IMR-90 (cell line): ENCODE data around the gene TINCR. TPM values are rescaled to one million over a fixed set of nuclear protein-coding genes. Genes with fewer than 3 reads are reported as not detected.

Source experiments
- ATAC-seq: fragments of 200-7000 bp; cut with Tn5 transposase; 2 replicates; pipeline ENCODE4 v1.9.1; 2020; ENCODE audit warnings: low read depth, mild to moderate bottlenecking, moderate library complexity
- BruUV-seq: library from RNA; stranded (reverse); fragments of 400-500 nt; replicated peaks from 2 replicates; lab custom pipeline; 2021; lab: Mats Ljungman, UMichigan
- CTCF ChIA-PET: fragments of 300-600 bp; formaldehyde crosslinking; extraction: SDS; loops from one replicate; lab custom pipeline; 2021; ENCODE audit warnings: antibody characterized with exemption; lab: Yijun Ruan, JAX
- POLR2A ChIA-PET: fragments of 300-600 bp; sonication (Branson Sonifier 250); formaldehyde crosslinking; loops from one replicate; lab custom pipeline; 2022; ENCODE audit warnings: antibody characterized with exemption; ENCODE audit not compliant: unreplicated experiment; lab: Charles Lee
- DNase-seq: peaks from one replicate; pipeline ENCODE4 v3.0.0; 2013
- H2AFZ ChIP-seq: replicated peaks from 2 replicates; pipeline ENCODE3; 2013; ENCODE audit warnings: low read length, mild to moderate bottlenecking; ENCODE audit not compliant: poor library complexity
- H2AK5ac ChIP-seq: 2 replicates; pipeline ENCODE4 v1.6.1; 2013; ENCODE audit warnings: low read depth, low read length, inconsistent platforms
- H2AK9ac ChIP-seq: replicated peaks from 2 replicates; pipeline ENCODE3; 2013; ENCODE audit warnings: mild to moderate bottlenecking, low read depth, low read length, moderate library complexity; ENCODE audit not compliant: poor library complexity
- H2BK120ac ChIP-seq: 2 replicates; pipeline ENCODE4 v1.6.1; 2013; ENCODE audit warnings: low read depth, low read length, inconsistent platforms
- H2BK15ac ChIP-seq: 3 replicates; pipeline ENCODE4 v1.6.1; 2013; ENCODE audit warnings: low read depth, low read length, inconsistent platforms
- H2BK20ac ChIP-seq: 2 replicates; pipeline ENCODE4 v1.6.1; 2013; ENCODE audit warnings: low read depth, mild to moderate bottlenecking, inconsistent platforms, low read length, moderate library complexity
- H2BK5ac ChIP-seq: 2 replicates; pipeline ENCODE4 v1.6.1; 2013; ENCODE audit warnings: mild to moderate bottlenecking, low read depth, low read length, inconsistent platforms; ENCODE audit not compliant: poor library complexity, severe bottlenecking
- H3K14ac ChIP-seq: replicated peaks from 2 replicates; pipeline ENCODE4 v1.6.1; 2013; ENCODE audit warnings: low read depth, low read length, inconsistent platforms
- H3K18ac ChIP-seq: 2 replicates; pipeline ENCODE4 v1.6.1; 2013; ENCODE audit warnings: low read depth, low read length, control low read depth
- H3K23ac ChIP-seq: 2 replicates; pipeline ENCODE4 v1.6.1; 2013; ENCODE audit warnings: low read depth, low read length, inconsistent platforms
- H3K27ac ChIP-seq: 2 replicates; pipeline ENCODE4 v1.5.1; 2013; ENCODE audit warnings: mild to moderate bottlenecking, control low read depth, low read length; ENCODE audit not compliant: insufficient read depth
- H3K27me3 ChIP-seq: 2 replicates; pipeline ENCODE4 v1.6.1; 2013; ENCODE audit warnings: low read length; ENCODE audit not compliant: control insufficient read depth, insufficient read depth
- H3K36me3 ChIP-seq: 2 replicates; pipeline ENCODE4 v1.6.1; 2013; ENCODE audit warnings: low read length, mixed read lengths; ENCODE audit not compliant: control insufficient read depth, insufficient read depth
- H3K4ac ChIP-seq: 2 replicates; pipeline ENCODE4 v1.6.1; 2013; ENCODE audit warnings: low read depth, low read length, inconsistent platforms
- H3K4me1 ChIP-seq: 2 replicates; pipeline ENCODE4 v1.6.1; 2013; ENCODE audit warnings: low read length, mixed read lengths; ENCODE audit not compliant: control insufficient read depth, insufficient read depth
- H3K4me2 ChIP-seq: 2 replicates; pipeline ENCODE4 v1.6.1; 2013; ENCODE audit warnings: low read depth, mild to moderate bottlenecking, control low read depth, low read length, moderate library complexity
- H3K4me3 ChIP-seq: 2 replicates; pipeline ENCODE4 v1.5.1; 2013; ENCODE audit warnings: low read depth, mild to moderate bottlenecking, control low read depth, low read length, moderate library complexity; ENCODE audit not compliant: insufficient read depth
- H3K56ac ChIP-seq: 2 replicates; pipeline ENCODE4 v1.6.1; 2013; ENCODE audit warnings: low read length, inconsistent platforms; ENCODE audit not compliant: insufficient read depth; ENCODE audit errors: extremely low read depth
- H3K79me1 ChIP-seq, 2 experiments: 2 replicates each; pipeline ENCODE4 v1.6.1; 2013; ENCODE audit warnings: low read length in 2 of 2, inconsistent platforms in 1 of 2, low read depth in 1 of 2
- H3K9ac ChIP-seq: 2 replicates; pipeline ENCODE4 v1.6.1; 2013; ENCODE audit warnings: low read depth, low read length, control low read depth
- H3K9me1 ChIP-seq: 2 replicates; pipeline ENCODE4 v1.6.1; 2013; ENCODE audit warnings: low read length, inconsistent platforms; ENCODE audit not compliant: insufficient read depth
- H3K9me3 ChIP-seq: 2 replicates; pipeline ENCODE4 v1.6.1; 2013; ENCODE audit warnings: low read length; ENCODE audit not compliant: control insufficient read depth, insufficient read depth
- H4K20me1 ChIP-seq: 2 replicates; pipeline ENCODE4 v1.6.1; 2013; ENCODE audit warnings: low read length, inconsistent platforms; ENCODE audit not compliant: insufficient read depth
- H4K5ac ChIP-seq: 2 replicates; pipeline ENCODE4 v1.6.1; 2013; ENCODE audit warnings: mild to moderate bottlenecking, low read depth, low read length, control low read depth
- H4K8ac ChIP-seq, 2 experiments: 2 replicates each; pipeline ENCODE4 v1.6.1; 2013; ENCODE audit warnings: low read depth in 2 of 2, low read length in 2 of 2, control low read depth in 1 of 2, inconsistent platforms in 1 of 2
- H4K91ac ChIP-seq: 2 replicates; pipeline ENCODE4 v1.6.1; 2013; ENCODE audit warnings: low read depth, low read length, inconsistent platforms; ENCODE audit not compliant: insufficient read depth
- CTCF ChIP-seq: conservative IDR thresholded peaks from 2 replicates; pipeline ENCODE4 v1.5.1; 2012; ENCODE audit warnings: mild to moderate bottlenecking, low read depth, low read length, improper control_type of control experiment
- FOS ChIP-seq: fragments of 150-350 bp; IDR thresholded peaks from 2 replicates; pipeline ENCODE4 v1.6.1; 2016; ENCODE audit warnings: low read depth, low read length
- MAZ ChIP-seq: IDR thresholded peaks from 2 replicates; pipeline ENCODE4 v1.6.1; 2012; ENCODE audit warnings: low read depth, mild to moderate bottlenecking, low read length, improper control_type of control experiment, moderate library complexity, borderline replicate concordance
- POLR2A ChIP-seq: IDR thresholded peaks from 2 replicates; pipeline ENCODE4 v1.6.1; 2012; ENCODE audit warnings: mild to moderate bottlenecking, low read depth, low read length
- USF2 ChIP-seq: fragments of 150-350 bp; IDR thresholded peaks from 2 replicates; pipeline ENCODE4 v1.6.1; 2017; ENCODE audit warnings: mild to moderate bottlenecking, antibody characterized with exemption, low read length, low read depth
- WGBS, 2 experiments: methylation state at CpG; one replicate each; pipeline versions ENCODE4 v1.1.5 to v1.1.7; 2013; ENCODE audit warnings: missing lambda C conversion rate in 2 of 2; ENCODE audit not compliant: insufficient read length in 1 of 2; ENCODE audit errors: extremely low coverage in 2 of 2; 5-methylcytosine and 5-hydroxymethylcytosine counted together
- dilution Hi-C: fragments of 300-500 bp; cut with HindIII; formaldehyde crosslinking; loops from one replicate; pipeline ENCODE4 v1.14.3; 2018; ENCODE audit warnings: low sequenced_read_pairs; ENCODE audit not compliant: unreplicated experiment
- in situ Hi-C: fragments of 300-500 bp; cut with MboI; formaldehyde crosslinking; loops from 3 replicates; pipeline ENCODE4 v1.14.3; 2019; ENCODE audit warnings: low sequenced_read_pairs, inconsistent platforms, mixed read lengths
- intact Hi-C: fragments of 100-400 bp; cut with micrococcal nuclease; formaldehyde crosslinking; loops from 2 replicates; pipeline ENCODE4 v1.10.0; 2022
- polyA plus RNA-seq, 3 experiments: library from polyadenylated mRNA; depleted of rRNA; stranded (reverse); fragments of >200 nt; gene quantifications; 2 replicates each; pipeline ENCODE4 v1.2.3, GENCODE V29; 2012; ENCODE audit warnings: low replicate concordance in 1 of 3
- total RNA-seq: library from RNA; depleted of rRNA; stranded (reverse); fragments of >200 nt; gene quantifications from 2 replicates; pipeline ENCODE4 v1.2.3, GENCODE V29; 2012

TINCR gene
- total and polyA plus RNA-seq, 2 of the 4 experiments (the other 2 are of a cell fraction), result 0.05 TPM; not detected in 1

- peak; percentile 21; the same call in 1 of the 2 replicates for TF ChIP-seq MAZ
- TF ChIP-seq POLR2A, result no peak; the same call in 1 of the 2 replicates
These were observed 10.5 kb upstream of the TINCR start (continued) for GRCh38 chr19:5578097-5578846.

- no peak overlapping the region for H3K4me3 ChIP-seq
- H3K18ac ChIP-seq, result no peak overlapping the region
- H2BK15ac ChIP-seq, result no peak overlapping the region
- H3K9me1 ChIP-seq, result no peaks in the 10 kb centered on the region
- no CpG with 5 or more reads among the region's 6 CpGs for WGBS, 2 experiments
- H2AK9ac ChIP-seq, result no peak overlapping the region
- no peak overlapping the region for H3K4me2 ChIP-seq
- H3K56ac ChIP-seq, result no peak overlapping the region
- no peak overlapping the region for H4K91ac ChIP-seq
- no TSS peak for BruUV-seq
- no peaks in the 10 kb centered on the region for H3K79me1 ChIP-seq
- CTCF ChIA-PET, result no interaction called here
- H3K4me1 ChIP-seq, result no peaks in the 10 kb centered on the region
- ATAC-seq (no peak), DNase-seq (no peak)
- H4K8ac ChIP-seq, result no peak overlapping the region
- no peaks in the 10 kb centered on the region for H3K9me3 ChIP-seq
- TF ChIP-seq FOS (no peak), CTCF (no peak), USF2 (no peak)
- H3K27me3 ChIP-seq, result no peaks in the 10 kb centered on the region
- no peaks in the 10 kb centered on the region for H4K20me1 ChIP-seq
- no peak overlapping the region for H2AK5ac ChIP-seq
- H2BK120ac ChIP-seq, result no peak overlapping the region
- POLR2A ChIA-PET, result no interaction called here
- no peak overlapping the region for H3K27ac ChIP-seq
- no peak overlapping the region for H2BK5ac ChIP-seq
- no peak overlapping the region for H4K5ac ChIP-seq
- dilution Hi-C loops, result no loop called here
- H3K9ac ChIP-seq, result no peak overlapping the region
- H3K14ac ChIP-seq, result no peak overlapping the region
- no peak overlapping the region for H2AFZ ChIP-seq
- no peaks in the 10 kb centered on the region for H3K36me3 ChIP-seq
- intact Hi-C loops, result loop anchor here (10.0 kb wide), 1 partner anchor 201 kb away; no protein-coding TSS in a partner anchor
- in situ Hi-C loops, result loop anchor here (5.0 kb wide), 1 partner anchor 523 kb away; no protein-coding TSS in a partner anchor
- no peak overlapping the region for H3K23ac ChIP-seq
- H2BK20ac ChIP-seq, result no peak overlapping the region
- H3K4ac ChIP-seq, result no peak overlapping the region
These were observed 7.8 kb upstream of the TINCR start for GRCh38 chr19:5575590-5575989.
